ENCODE results near the gene MIA2. TPM values are rescaled to one million over a fixed set of nuclear protein-coding genes. Genes with fewer than 3 reads are reported as not detected.
"Not testable (repeated sequence)": the region's sequence is repeated elsewhere in the genome, so short reads cannot be mapped to it uniquely, and the experiment has no call there.

MIA2 gene
- total RNA-seq = 10 to 100 TPM; 25.6 to 26.9 TPM

GRCh38 chr14:39233680-39234326, at the start of gene MIA2:
Gene MIA2, plus strand, starts transcription at chr14:39233915. Its CDS starts 200 bp downstream, at chr14:39234115.
- no peaks in the 10 kb centered on the region for H3K9me3 Mint-ChIP-seq (ENCODE audit: low read depth)
- CTCF ChIA-PET = interaction anchor here (2.5 kb wide), 1 partner anchor 33 kb away, joined by 7 read pairs; no protein-coding TSS in a partner anchor
- H3K4me3 Mint-ChIP-seq = peak within 1 kb of the TSS; percentile 8
- no peaks in the 10 kb centered on the region for H3K27me3 Mint-ChIP-seq
- H3K27ac Mint-ChIP-seq = peak within 1 kb of the TSS; percentile 89
- H3K36me3 Mint-ChIP-seq = no peaks in the 10 kb centered on the region
- no peak for ATAC-seq
- H3K4me1 Mint-ChIP-seq = peaks cover 41% of the 10 kb centered on the region
- DNase-seq = no peak

GRCh38 chr14:39184628-39185255, 49.0 kb upstream of the MIA2 start:
- DNase-seq = no peak
- no peaks in the 10 kb centered on the region for H3K27me3 Mint-ChIP-seq
- peaks cover 24% of the 10 kb centered on the region for H3K4me1 Mint-ChIP-seq
- H3K4me3 Mint-ChIP-seq = no peak overlapping the region
- no peak overlapping the region for H3K27ac Mint-ChIP-seq
- no peak for ATAC-seq
- CTCF ChIA-PET = interaction anchor here (1.0 kb wide), 1 partner anchor 47 kb away, joined by 4 read pairs; no protein-coding TSS in a partner anchor
- peaks cover 31% of the 10 kb centered on the region for H3K36me3 Mint-ChIP-seq
- no peaks in the 10 kb centered on the region for H3K9me3 Mint-ChIP-seq (ENCODE audit: low read depth)

GRCh38 chr14:39185256-39186049, 48.3 kb upstream of the MIA2 start:
- H3K27ac Mint-ChIP-seq = no peak overlapping the region
- CTCF ChIA-PET = interaction anchor here (1.0 kb wide), 1 partner anchor 46 kb away, joined by 4 read pairs; no protein-coding TSS in a partner anchor
- no peak for ATAC-seq
- peaks cover 25% of the 10 kb centered on the region for H3K4me1 Mint-ChIP-seq
- peaks cover 29% of the 10 kb centered on the region for H3K36me3 Mint-ChIP-seq
- H3K9me3 Mint-ChIP-seq (ENCODE audit: low read depth) = no peaks in the 10 kb centered on the region
- DNase-seq = no peak
- H3K4me3 Mint-ChIP-seq = no peak overlapping the region
- no peaks in the 10 kb centered on the region for H3K27me3 Mint-ChIP-seq

GRCh38 chr14:39186941-39187525, 46.7 kb upstream of the MIA2 start:
- CTCF ChIA-PET = interaction anchor here (1.3 to 1.9 kb wide), 2 partner anchors 20 to 43 kb away, joined by 3 to 6 read pairs; no protein-coding TSS in a partner anchor

GRCh38 chr14:39203659-39204606, 29.8 kb upstream of the MIA2 start:
- H3K27ac Mint-ChIP-seq = no peak overlapping the region
- H3K36me3 Mint-ChIP-seq = peaks cover 12% of the 10 kb centered on the region
- peaks cover 27% of the 10 kb centered on the region for H3K4me1 Mint-ChIP-seq
- CTCF ChIA-PET = interaction anchor here (1.2 kb wide), 1 partner anchor 10 kb away, joined by 3 read pairs; no protein-coding TSS in a partner anchor
- no peak overlapping the region for H3K4me3 Mint-ChIP-seq
- H3K27me3 Mint-ChIP-seq = no peaks in the 10 kb centered on the region
- DNase-seq = no peak
- no peak for ATAC-seq
- no peaks in the 10 kb centered on the region for H3K9me3 Mint-ChIP-seq (ENCODE audit: low read depth)

More at GRCh38 chr14:39186941-39187525, 46.7 kb upstream of the MIA2 start:
- Mint-ChIP-seq H3K9me3 (ENCODE audit: low read depth) (no peaks in the 10 kb centered on the region), H3K36me3 (peaks cover 30% of the 10 kb centered on the region), H3K4me1 (peaks cover 25% of the 10 kb centered on the region), H3K27ac (no peak overlapping the region), H3K27me3 (no peaks in the 10 kb centered on the region), H3K4me3 (no peak overlapping the region)
- ATAC-seq (no peak), DNase-seq (no peak)

GRCh38 chr14:39207430-39207829, 26.3 kb upstream of the MIA2 start:
- CTCF ChIA-PET = interaction anchor here (1.2 to 1.6 kb wide), 2 partner anchors 19 to 25 kb away, joined by 3 to 6 read pairs; no protein-coding TSS in a partner anchor
- Mint-ChIP-seq H3K36me3 (peaks cover 13% of the 10 kb centered on the region), H3K4me1 (peaks cover 27% of the 10 kb centered on the region), H3K4me3 (peak overlapping the region; percentile 4), H3K27ac (peak overlapping the region; percentile 63)
- not testable (repeated sequence) for ATAC-seq; H3K9me3 Mint-ChIP-seq (ENCODE audit: low read depth); H3K27me3 Mint-ChIP-seq; DNase-seq

GRCh38 chr14:39211109-39211741, 22.5 kb upstream of the MIA2 start:
- CTCF ChIA-PET = interaction anchor here (0.6 kb wide), 1 partner anchor 16 kb away, joined by 3 read pairs; no protein-coding TSS in a partner anchor
- Mint-ChIP-seq H3K36me3 (peaks cover 5% of the 10 kb centered on the region), H3K27ac (no peak overlapping the region), H3K4me3 (no peak overlapping the region), H3K27me3 (no peaks in the 10 kb centered on the region), H3K4me1 (peaks cover 20% of the 10 kb centered on the region), H3K9me3 (ENCODE audit: low read depth) (no peaks in the 10 kb centered on the region)
- ATAC-seq = no peak
- DNase-seq = no peak

GRCh38 chr14:39212034-39212433, 21.7 kb upstream of the MIA2 start:
- no peaks in the 10 kb centered on the region for H3K9me3 Mint-ChIP-seq (ENCODE audit: low read depth)
- no peak overlapping the region for H3K4me3 Mint-ChIP-seq
- H3K4me1 Mint-ChIP-seq = peaks cover 16% of the 10 kb centered on the region
- H3K27ac Mint-ChIP-seq = no peak overlapping the region
- DNase-seq = no peak
- ATAC-seq = no peak
- H3K36me3 Mint-ChIP-seq = peaks cover 3% of the 10 kb centered on the region
- no peaks in the 10 kb centered on the region for H3K27me3 Mint-ChIP-seq
- CTCF ChIA-PET = no interaction called here

- DNase-seq (no peak), ATAC-seq (no peak)
- H3K36me3 Mint-ChIP-seq = peaks cover 1% of the 10 kb centered on the region
- no peaks in the 10 kb centered on the region for H3K9me3 Mint-ChIP-seq (ENCODE audit: low read depth)
- no peak overlapping the region for H3K4me3 Mint-ChIP-seq
- H3K27me3 Mint-ChIP-seq = no peaks in the 10 kb centered on the region
- peaks cover 16% of the 10 kb centered on the region for H3K4me1 Mint-ChIP-seq
- CTCF ChIA-PET = no interaction called here
- no peak overlapping the region for H3K27ac Mint-ChIP-seq
Observed at GRCh38 chr14:39212693-39213092, 21.0 kb upstream of the MIA2 start.

GRCh38 chr14:39217214-39217879, 16.4 kb upstream of the MIA2 start:
- H3K9me3 Mint-ChIP-seq (ENCODE audit: low read depth) = no peaks in the 10 kb centered on the region
- H3K27me3 Mint-ChIP-seq = no peaks in the 10 kb centered on the region
- no peak for ATAC-seq
- no peak for DNase-seq
- peaks cover 8% of the 10 kb centered on the region for H3K36me3 Mint-ChIP-seq
- CTCF ChIA-PET = interaction anchor here (0.8 kb wide), 1 partner anchor 9 kb away, joined by 3 read pairs; no protein-coding TSS in a partner anchor
- no peak overlapping the region for H3K4me3 Mint-ChIP-seq
- peaks cover 22% of the 10 kb centered on the region for H3K4me1 Mint-ChIP-seq
- H3K27ac Mint-ChIP-seq = no peak overlapping the region

- DNase-seq = no peak
- Mint-ChIP-seq H3K9me3 (ENCODE audit: low read depth) (no peaks in the 10 kb centered on the region), H3K27ac (no peak overlapping the region), H3K36me3 (peaks cover 8% of the 10 kb centered on the region), H3K27me3 (no peaks in the 10 kb centered on the region), H3K4me1 (peaks cover 22% of the 10 kb centered on the region), H3K4me3 (no peak overlapping the region)
- CTCF ChIA-PET = interaction anchor here (0.8 kb wide), 1 partner anchor 9 kb away, joined by 3 read pairs; no protein-coding TSS in a partner anchor
- no peak for ATAC-seq
Observed at GRCh38 chr14:39218171-39218769, 15.4 kb upstream of the MIA2 start.
